Astrocyte of the cerebellum (primary cell): ENCODE measurements around the gene HOXA11.

ENCODE experiments used
- DNase-seq: peaks from one replicate; pipeline ENCODE4 v3.0.0-alpha.2; 2011; ENCODE audit warnings: low read depth
- H3K4me3 ChIP-seq: 2 replicates; pipeline ENCODE4 v1.5.1; 2011; ENCODE audit warnings: mild to moderate bottlenecking, low read depth, low read length, moderate library complexity
- in situ Hi-C: cut with HindIII; loops from 2 replicates; pipeline ENCODE4 v1.10.0; 2017; ENCODE audit warnings: low sequenced_read_pairs
- TF ChIP-seq, protein P1 (sequence below): IDR thresholded peaks from 2 replicates; pipeline ENCODE4 v1.5.1; 2012; ENCODE audit warnings: low read length, low read depth, moderate library complexity, mild to moderate bottlenecking; ENCODE audit errors: missing control alignments

The HOXA11 gene

DNA sequence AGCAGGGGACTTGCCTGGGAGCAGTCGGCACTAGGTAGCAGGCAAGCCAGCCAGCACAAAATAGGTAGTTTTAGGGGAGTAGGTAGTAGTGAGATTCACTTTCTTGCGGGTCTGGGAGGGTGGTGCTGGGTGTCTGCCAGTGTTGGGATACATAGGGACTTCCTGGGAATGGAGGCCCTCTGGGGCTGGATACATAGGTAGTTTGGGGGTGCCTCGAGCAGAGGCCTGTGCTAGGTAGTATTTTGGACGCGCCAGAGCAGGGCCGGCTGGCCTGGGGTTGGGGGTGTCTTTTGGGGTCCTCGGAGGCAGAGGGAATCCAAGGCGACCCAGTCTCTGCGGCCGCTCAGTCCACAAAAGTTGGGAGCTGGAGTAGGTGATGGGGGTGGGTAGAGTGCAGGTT lies 30.7 kb downstream of the HOXA11 start:
- in situ Hi-C loops: loop anchor here (25.0 kb wide), 1 partner anchor 992 kb away; the partner anchor contains the start of gene NFE2L3
- TF ChIP-seq, protein P1, sequence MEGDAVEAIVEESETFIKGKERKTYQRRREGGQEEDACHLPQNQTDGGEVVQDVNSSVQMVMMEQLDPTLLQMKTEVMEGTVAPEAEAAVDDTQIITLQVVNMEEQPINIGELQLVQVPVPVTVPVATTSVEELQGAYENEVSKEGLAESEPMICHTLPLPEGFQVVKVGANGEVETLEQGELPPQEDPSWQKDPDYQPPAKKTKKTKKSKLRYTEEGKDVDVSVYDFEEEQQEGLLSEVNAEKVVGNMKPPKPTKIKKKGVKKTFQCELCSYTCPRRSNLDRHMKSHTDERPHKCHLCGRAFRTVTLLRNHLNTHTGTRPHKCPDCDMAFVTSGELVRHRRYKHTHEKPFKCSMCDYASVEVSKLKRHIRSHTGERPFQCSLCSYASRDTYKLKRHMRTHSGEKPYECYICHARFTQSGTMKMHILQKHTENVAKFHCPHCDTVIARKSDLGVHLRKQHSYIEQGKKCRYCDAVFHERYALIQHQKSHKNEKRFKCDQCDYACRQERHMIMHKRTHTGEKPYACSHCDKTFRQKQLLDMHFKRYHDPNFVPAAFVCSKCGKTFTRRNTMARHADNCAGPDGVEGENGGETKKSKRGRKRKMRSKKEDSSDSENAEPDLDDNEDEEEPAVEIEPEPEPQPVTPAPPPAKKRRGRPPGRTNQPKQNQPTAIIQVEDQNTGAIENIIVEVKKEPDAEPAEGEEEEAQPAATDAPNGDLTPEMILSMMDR: no peak
- DNase-seq: no peak
- no peak overlapping the region for H3K4me3 ChIP-seq

DNA sequence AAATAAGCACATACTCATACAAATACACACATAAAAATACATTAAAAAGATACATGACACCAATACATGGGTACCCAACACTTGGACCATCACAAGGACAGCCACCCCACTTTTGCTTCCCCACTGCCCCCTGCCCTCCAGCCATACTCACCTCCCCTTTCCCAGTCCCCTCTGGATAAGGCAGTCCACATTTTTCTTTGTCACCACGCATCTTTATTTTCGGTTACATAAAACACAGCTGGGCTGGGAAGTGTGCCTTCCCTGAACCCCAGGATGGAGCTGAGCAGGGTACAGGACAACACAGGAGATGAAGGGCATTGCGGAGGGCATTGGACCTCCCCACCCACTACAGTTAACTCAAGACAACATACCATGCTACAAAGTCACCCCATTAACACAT lies 31.5 kb downstream of the HOXA11 start:
- TF ChIP-seq, protein P1: no peak
- H3K4me3 ChIP-seq: no peak overlapping the region
- DNase-seq: no peak
- in situ Hi-C loops: loop anchor here (25.0 kb wide), 1 partner anchor 991 kb away; the partner anchor contains the start of gene NFE2L3

GRCh38 chr7:27152816-27153442 lies 32.1 kb downstream of the HOXA11 start:
- no peak overlapping the region for H3K4me3 ChIP-seq
- TF ChIP-seq, protein P1: no peak
- DNase-seq: no peak
- in situ Hi-C loops: loop anchor here (25.0 kb wide), 1 partner anchor 991 kb away; the partner anchor contains the start of gene NFE2L3

- DNase-seq: no peak
- in situ Hi-C loops: loop anchor here (25.0 kb wide), 1 partner anchor 990 kb away; the partner anchor contains the start of gene NFE2L3
- H3K4me3 ChIP-seq: no peak within 1 kb of the TSS
- TF ChIP-seq, protein P1: no peak
Observed at GRCh38 chr7:27151931-27152815, 32.9 kb downstream of the HOXA11 start, which contains the start of gene HOXA3. TSS of gene HOXA3 (minus strand) at chr7:27152583. CDS start at chr7:27110640, 41,943 bp downstream.

- no peak overlapping the region for H3K4me3 ChIP-seq
- in situ Hi-C loops: loop anchor here (25.0 kb wide), 1 partner anchor 989 kb away; the partner anchor contains the start of gene NFE2L3
- TF ChIP-seq, protein P1: no peak
- DNase-seq: no peak
Observed at GRCh38 chr7:27151341-27151930, 33.6 kb downstream of the HOXA11 start.
